Caco-2 (cell line): Measurements from ENCODE around the gene FBXL15. TPM values are rescaled to one million over a fixed set of nuclear protein-coding genes. Genes with fewer than 3 reads are reported as not detected.

Experiments
- BruUV-seq: library from RNA; stranded (reverse); fragments of 400-500 nt; replicated peaks from 2 replicates; lab custom pipeline; 2021; lab: Mats Ljungman, UMichigan
- CTCF ChIA-PET: fragments of 300-600 bp; sonication (Branson Sonifier 250); formaldehyde crosslinking; loops from one replicate; lab custom pipeline; 2022; ENCODE audit warnings: antibody characterized with exemption; lab: Charles Lee
- POLR2A ChIA-PET: fragments of 300-600 bp; sonication (Branson Sonifier 250); formaldehyde crosslinking; loops from one replicate; lab custom pipeline; 2022; ENCODE audit warnings: antibody characterized with exemption; lab: Charles Lee
- DNase-seq, 2 experiments: peaks; one replicate each; pipeline versions ENCODE4 v3.0.0 to v3.0.0-alpha.2; 2020 to 2022
- H3K27me3 ChIP-seq: replicated peaks from 2 replicates; pipeline ENCODE4 v1.6.0; 2011; ENCODE audit warnings: low read length; ENCODE audit not compliant: control insufficient read depth, insufficient read depth
- H3K36me3 ChIP-seq: 2 replicates; pipeline ENCODE4 v1.5.1; 2011; ENCODE audit warnings: low read length; ENCODE audit not compliant: control insufficient read depth, insufficient read depth
- H3K4me1 ChIP-seq: fragments of 250-450 bp; sonication (Bioruptor Pico); 2 replicates; pipeline ENCODE4 v1.5.1; 2020; ENCODE audit warnings: mild to moderate bottlenecking
- H3K4me3 ChIP-seq: 2 replicates; pipeline ENCODE4 v1.5.1; 2011; ENCODE audit warnings: low read depth, mild to moderate bottlenecking, control low read depth, low read length
- H3K9me3 ChIP-seq: fragments of 250-450 bp; sonication (Bioruptor Pico); 2 replicates; pipeline ENCODE4 v1.5.1; 2020; ENCODE audit warnings: mild to moderate bottlenecking, moderate library complexity
- H3K27ac Mint-ChIP-seq: one replicate; pipeline ENCODE4 v1.8.0; 2022; ENCODE audit warnings: mixed read lengths; ENCODE audit not compliant: unreplicated experiment
- H3K27me3 Mint-ChIP-seq: one replicate; pipeline ENCODE4 v1.8.0; 2022; ENCODE audit warnings: mixed read lengths; ENCODE audit not compliant: insufficient read depth, unreplicated experiment
- H3K36me3 Mint-ChIP-seq: one replicate; pipeline ENCODE4 v1.8.0; 2022; ENCODE audit warnings: mild to moderate bottlenecking, mixed read lengths; ENCODE audit not compliant: insufficient read depth, unreplicated experiment
- H3K4me1 Mint-ChIP-seq: one replicate; pipeline ENCODE4 v1.8.0; 2022; ENCODE audit warnings: low read depth, mixed read lengths; ENCODE audit not compliant: unreplicated experiment
- H3K4me3 Mint-ChIP-seq: one replicate; pipeline ENCODE4 v1.8.0; 2022; ENCODE audit warnings: mild to moderate bottlenecking, moderate library complexity, mixed read lengths; ENCODE audit not compliant: unreplicated experiment
- H3K9me3 Mint-ChIP-seq: one replicate; pipeline ENCODE4 v1.8.0; 2022; ENCODE audit warnings: mixed read lengths; ENCODE audit not compliant: unreplicated experiment
- intact Hi-C: fragments of 100-400 bp; cut with micrococcal nuclease; formaldehyde crosslinking; loops from one replicate; pipeline ENCODE4 v1.10.0; 2022; ENCODE audit not compliant: unreplicated experiment
- total RNA-seq: library from RNA; stranded (reverse); gene quantifications from 2 replicates; pipeline ENCODE4 v1.2.3, GENCODE V29; 2022
- TF ChIP-seq, protein P1 (sequence below), 2 experiments: fragments of 200-600 bp in 1 of 2; IDR thresholded peaks; 1 replicate in 1 of 2; 2 replicates in 1 of 2; pipeline versions ENCODE4 v1.5.1 to v1.8.0; 2011 to 2022; ENCODE audit warnings: antibody characterized with exemption in 1 of 2, control low read depth in 1 of 2, inconsistent platforms in 1 of 2, low read depth in 1 of 2, low read length in 1 of 2, mild to moderate bottlenecking in 1 of 2, moderate library complexity in 1 of 2; ENCODE audit not compliant: insufficient read depth in 1 of 2, severe bottlenecking in 1 of 2, unreplicated experiment in 1 of 2

The FBXL15 gene
- total RNA-seq, 1 experiment from 2014 or later = 7.9 TPM

DNA sequence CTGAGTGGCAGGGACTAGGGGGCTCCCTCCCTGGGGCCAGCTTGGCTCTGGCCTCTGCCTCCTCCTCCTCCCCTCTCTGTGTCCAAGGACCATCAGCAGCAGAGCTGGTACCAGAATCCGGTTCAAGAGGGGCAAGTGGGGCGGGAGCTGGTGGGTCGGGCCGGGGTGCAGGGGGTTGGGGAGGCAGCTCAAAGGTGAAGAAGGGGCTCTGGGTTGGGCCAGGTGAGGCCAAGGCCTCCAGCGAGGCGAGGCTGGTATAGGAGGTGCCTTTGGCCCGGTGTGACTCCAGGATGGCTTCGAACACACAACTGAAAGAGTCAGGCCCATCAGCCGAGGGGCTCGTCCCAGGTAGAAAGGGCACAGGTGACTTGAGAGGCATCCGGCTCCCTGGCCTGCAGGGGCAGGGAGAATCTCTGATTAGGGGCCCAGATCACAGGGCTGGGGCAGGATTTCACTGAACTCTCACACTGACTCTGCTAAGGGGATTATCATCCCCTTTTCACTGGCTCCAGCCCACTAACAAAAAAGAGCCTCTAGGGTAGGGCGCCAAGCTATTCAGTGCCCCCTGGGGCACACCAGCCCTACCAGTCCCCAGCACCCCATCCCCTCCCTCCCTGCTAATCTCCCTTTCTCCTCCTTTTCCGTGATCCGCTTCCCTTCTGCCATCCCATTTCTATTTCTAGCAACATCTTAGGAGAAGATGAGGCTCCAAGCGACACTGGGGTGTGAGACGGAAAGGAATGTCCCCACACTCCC lies 6.7 kb upstream of the FBXL15 start:
- TF ChIP-seq, protein P1, sequence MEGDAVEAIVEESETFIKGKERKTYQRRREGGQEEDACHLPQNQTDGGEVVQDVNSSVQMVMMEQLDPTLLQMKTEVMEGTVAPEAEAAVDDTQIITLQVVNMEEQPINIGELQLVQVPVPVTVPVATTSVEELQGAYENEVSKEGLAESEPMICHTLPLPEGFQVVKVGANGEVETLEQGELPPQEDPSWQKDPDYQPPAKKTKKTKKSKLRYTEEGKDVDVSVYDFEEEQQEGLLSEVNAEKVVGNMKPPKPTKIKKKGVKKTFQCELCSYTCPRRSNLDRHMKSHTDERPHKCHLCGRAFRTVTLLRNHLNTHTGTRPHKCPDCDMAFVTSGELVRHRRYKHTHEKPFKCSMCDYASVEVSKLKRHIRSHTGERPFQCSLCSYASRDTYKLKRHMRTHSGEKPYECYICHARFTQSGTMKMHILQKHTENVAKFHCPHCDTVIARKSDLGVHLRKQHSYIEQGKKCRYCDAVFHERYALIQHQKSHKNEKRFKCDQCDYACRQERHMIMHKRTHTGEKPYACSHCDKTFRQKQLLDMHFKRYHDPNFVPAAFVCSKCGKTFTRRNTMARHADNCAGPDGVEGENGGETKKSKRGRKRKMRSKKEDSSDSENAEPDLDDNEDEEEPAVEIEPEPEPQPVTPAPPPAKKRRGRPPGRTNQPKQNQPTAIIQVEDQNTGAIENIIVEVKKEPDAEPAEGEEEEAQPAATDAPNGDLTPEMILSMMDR (IDR thresholded peaks at IDR 0.05; ENCODE audit: insufficient read depth in 1 of 2, low read depth in 1 of 2, low read length in 1 of 2, severe bottlenecking in 1 of 2, unreplicated experiment in 1 of 2) = no peak
- DNase-seq = no peak
- H3K9me3 Mint-ChIP-seq = no peaks in the 10 kb centered on the region
- CTCF ChIA-PET = no interaction called here
- peaks cover 1% of the 10 kb centered on the region; the same call in 1 of the 2 replicates for H3K27me3 ChIP-seq
- H3K4me3 Mint-ChIP-seq = no peak overlapping the region
- no peaks in the 10 kb centered on the region for H3K36me3 ChIP-seq
- H3K27ac Mint-ChIP-seq = no peak overlapping the region
- peaks cover 2% of the 10 kb centered on the region for H3K36me3 Mint-ChIP-seq
- POLR2A ChIA-PET = no interaction called here
- BruUV-seq = no TSS peak
- H3K4me1 ChIP-seq = peaks cover 4% of the 10 kb centered on the region; the same call in 1 of the 2 replicates
- H3K4me1 Mint-ChIP-seq = peaks cover 2% of the 10 kb centered on the region
- intact Hi-C loops = no loop called here
- H3K27me3 Mint-ChIP-seq = peaks cover 12% of the 10 kb centered on the region
- H3K9me3 ChIP-seq = no peaks in the 10 kb centered on the region
- H3K4me3 ChIP-seq = no peak overlapping the region

DNA sequence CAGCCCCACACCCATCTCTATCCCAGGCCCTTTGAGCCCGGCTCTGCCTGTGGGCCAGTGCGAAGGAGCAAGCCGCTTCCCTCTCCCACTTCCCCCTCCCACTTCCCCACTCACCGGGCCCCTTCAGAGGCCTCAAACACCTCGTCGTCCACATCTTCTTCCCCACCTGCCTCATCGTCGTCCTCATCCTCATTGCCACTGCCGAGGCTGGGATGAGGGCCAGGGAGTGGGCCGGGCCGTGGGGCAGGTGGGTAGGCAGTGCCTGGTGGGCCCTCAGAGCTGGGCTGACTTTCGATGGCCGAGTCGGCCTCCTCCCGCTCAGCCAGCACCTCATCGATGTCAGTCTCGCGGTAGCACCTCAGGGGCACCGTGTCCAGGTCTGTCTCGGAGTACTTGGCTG lies 5.9 kb upstream of the FBXL15 start:
- BruUV-seq = no TSS peak
- no peak for DNase-seq
- ChIA-PET POLR2A (no interaction called here), CTCF (no interaction called here)
- Mint-ChIP-seq H3K27ac (no peak overlapping the region), H3K4me1 (peaks cover 7% of the 10 kb centered on the region), H3K9me3 (no peaks in the 10 kb centered on the region), H3K4me3 (no peak overlapping the region), H3K36me3 (peaks cover 9% of the 10 kb centered on the region), H3K27me3 (peaks cover 8% of the 10 kb centered on the region)
- H3K36me3 ChIP-seq = no peaks in the 10 kb centered on the region
- H3K27me3 ChIP-seq = peaks cover 1% of the 10 kb centered on the region; the same call in 1 of the 2 replicates
- intact Hi-C loops = no loop called here
- H3K4me1 ChIP-seq = peaks cover 4% of the 10 kb centered on the region; the same call in 1 of the 2 replicates
- no peaks in the 10 kb centered on the region for H3K9me3 ChIP-seq
- TF ChIP-seq, protein P1 (IDR thresholded peaks at IDR 0.05; ENCODE audit: insufficient read depth in 1 of 2, low read depth in 1 of 2, low read length in 1 of 2, severe bottlenecking in 1 of 2, unreplicated experiment in 1 of 2) = no peak
- no peak overlapping the region for H3K4me3 ChIP-seq

GRCh38 chr10:102416283-102416682 lies 4.4 kb upstream of the FBXL15 start:
- Mint-ChIP-seq H3K4me1 (peaks cover 7% of the 10 kb centered on the region), H3K27ac (no peak overlapping the region), H3K36me3 (peaks cover 21% of the 10 kb centered on the region), H3K9me3 (no peaks in the 10 kb centered on the region), H3K4me3 (no peak overlapping the region), H3K27me3 (peaks cover 2% of the 10 kb centered on the region)
- no peak for DNase-seq
- peaks cover 1% of the 10 kb centered on the region; the same call in 1 of the 2 replicates for H3K27me3 ChIP-seq
- POLR2A ChIA-PET = no interaction called here
- BruUV-seq = no TSS peak
- intact Hi-C loops = no loop called here
- no peaks in the 10 kb centered on the region for H3K9me3 ChIP-seq
- no peaks in the 10 kb centered on the region for H3K36me3 ChIP-seq
- H3K4me3 ChIP-seq = no peak overlapping the region
- H3K4me1 ChIP-seq = peaks cover 4% of the 10 kb centered on the region; the same call in 1 of the 2 replicates
- TF ChIP-seq, protein P1 (IDR thresholded peaks at IDR 0.05; ENCODE audit: insufficient read depth in 1 of 2, low read depth in 1 of 2, low read length in 1 of 2, severe bottlenecking in 1 of 2, unreplicated experiment in 1 of 2) = no peak
- CTCF ChIA-PET = interaction anchor here (0.7 kb wide), 1 partner anchor 12 kb away, joined by 3 read pairs; no protein-coding TSS in a partner anchor
